ENCODE measurements around the gene TMEM182. TPM values are rescaled to one million over a fixed set of nuclear protein-coding genes. Genes with fewer than 3 reads are reported as not detected.

TMEM182 gene
- total RNA-seq, 1 experiment from 2014 or later: 26.5 TPM

- H3K27ac ChIP-seq (ENCODE audit: low read length): no peak overlapping the region
- H2AFZ ChIP-seq (ENCODE audit: low read length): no peak overlapping the region
- no peaks in the 10 kb centered on the region; the same call in 1 of the 2 replicates for H3K36me3 ChIP-seq (ENCODE audit: insufficient read depth, low read length)
- H3K27me3 ChIP-seq (ENCODE audit: low read length): no peaks in the 10 kb centered on the region
- no peak overlapping the region for H3K4me3 ChIP-seq (ENCODE audit: low read length)
- no peak for DNase-seq
- no peaks in the 10 kb centered on the region for H3K9me3 ChIP-seq (ENCODE audit: low read length)
- no peak overlapping the region for H3K9ac ChIP-seq (ENCODE audit: low read length)
- no peaks in the 10 kb centered on the region for H3K4me1 ChIP-seq (ENCODE audit: low read length)
- no peaks in the 10 kb centered on the region for H3K9me2 ChIP-seq (replicated peaks; ENCODE audit: insufficient read depth, low read length)
- no peaks in the 10 kb centered on the region for H3K79me2 ChIP-seq (ENCODE audit: low read length)
- no peak overlapping the region for H3K4me2 ChIP-seq (ENCODE audit: low read depth, low read length, poor library complexity, severe bottlenecking)
- H4K20me1 ChIP-seq (ENCODE audit: insufficient read depth, low read depth, low read length): no peaks in the 10 kb centered on the region
Measured at GRCh38 chr2:102773149-102773705, 11.4 kb downstream of the TMEM182 start.

- Histone ChIP-seq H3K27ac (ENCODE audit: low read length) (no peak overlapping the region), H3K27me3 (ENCODE audit: low read length) (no peaks in the 10 kb centered on the region), H3K4me1 (ENCODE audit: low read length) (no peaks in the 10 kb centered on the region), H3K9me2 (replicated peaks; ENCODE audit: insufficient read depth, low read length) (no peaks in the 10 kb centered on the region), H3K4me2 (ENCODE audit: low read depth, low read length, poor library complexity, severe bottlenecking) (no peak overlapping the region), H4K20me1 (ENCODE audit: insufficient read depth, low read depth, low read length) (no peaks in the 10 kb centered on the region), H2AFZ (ENCODE audit: low read length) (no peak overlapping the region), H3K9me3 (ENCODE audit: low read length) (no peaks in the 10 kb centered on the region), H3K36me3 (ENCODE audit: insufficient read depth, low read length) (no peaks in the 10 kb centered on the region; the same call in 1 of the 2 replicates), H3K4me3 (ENCODE audit: low read length) (no peak overlapping the region), H3K9ac (ENCODE audit: low read length) (no peak overlapping the region), H3K79me2 (ENCODE audit: low read length) (peaks cover 8% of the 10 kb centered on the region)
- no peak for DNase-seq
Measured at GRCh38 chr2:102778260-102778659, 16.4 kb downstream of the TMEM182 start.

- Histone ChIP-seq H3K4me2 (ENCODE audit: low read depth, low read length, poor library complexity, severe bottlenecking) (no peak overlapping the region), H4K20me1 (ENCODE audit: insufficient read depth, low read depth, low read length) (no peaks in the 10 kb centered on the region), H2AFZ (ENCODE audit: low read length) (no peak overlapping the region), H3K27me3 (ENCODE audit: low read length) (no peaks in the 10 kb centered on the region), H3K9me3 (ENCODE audit: low read length) (no peaks in the 10 kb centered on the region), H3K4me1 (ENCODE audit: low read length) (no peaks in the 10 kb centered on the region), H3K9ac (ENCODE audit: low read length) (no peak overlapping the region), H3K4me3 (ENCODE audit: low read length) (no peak overlapping the region), H3K36me3 (ENCODE audit: insufficient read depth, low read length) (no peaks in the 10 kb centered on the region; the same call in 1 of the 2 replicates), H3K9me2 (replicated peaks; ENCODE audit: insufficient read depth, low read length) (no peaks in the 10 kb centered on the region), H3K79me2 (ENCODE audit: low read length) (peaks cover 8% of the 10 kb centered on the region), H3K27ac (ENCODE audit: low read length) (no peak overlapping the region)
- no peak for DNase-seq
Measured at GRCh38 chr2:102780467-102780866, 18.6 kb downstream of the TMEM182 start.

- Histone ChIP-seq H3K9ac (ENCODE audit: low read length) (no peak overlapping the region), H3K36me3 (ENCODE audit: insufficient read depth, low read length) (no peaks in the 10 kb centered on the region; the same call in 1 of the 2 replicates), H3K27me3 (ENCODE audit: low read length) (no peaks in the 10 kb centered on the region), H3K27ac (ENCODE audit: low read length) (no peak overlapping the region), H3K9me3 (ENCODE audit: low read length) (no peaks in the 10 kb centered on the region), H3K4me2 (ENCODE audit: low read depth, low read length, poor library complexity, severe bottlenecking) (no peak overlapping the region), H3K9me2 (replicated peaks; ENCODE audit: insufficient read depth, low read length) (no peaks in the 10 kb centered on the region), H3K79me2 (ENCODE audit: low read length) (peaks cover 8% of the 10 kb centered on the region), H2AFZ (ENCODE audit: low read length) (no peak overlapping the region), H4K20me1 (ENCODE audit: insufficient read depth, low read depth, low read length) (no peaks in the 10 kb centered on the region), H3K4me1 (ENCODE audit: low read length) (no peaks in the 10 kb centered on the region), H3K4me3 (ENCODE audit: low read length) (no peak overlapping the region)
- no peak for DNase-seq
Measured at GRCh38 chr2:102782187-102782586, 20.4 kb downstream of the TMEM182 start.

- H3K79me2 ChIP-seq (ENCODE audit: low read length): peaks cover 8% of the 10 kb centered on the region
- no peaks in the 10 kb centered on the region; the same call in 1 of the 2 replicates for H3K36me3 ChIP-seq (ENCODE audit: insufficient read depth, low read length)
- H3K9me2 ChIP-seq (replicated peaks; ENCODE audit: insufficient read depth, low read length): no peaks in the 10 kb centered on the region
- H3K4me1 ChIP-seq (ENCODE audit: low read length): no peaks in the 10 kb centered on the region
- H3K9me3 ChIP-seq (ENCODE audit: low read length): no peaks in the 10 kb centered on the region
- H3K4me2 ChIP-seq (ENCODE audit: low read depth, low read length, poor library complexity, severe bottlenecking): no peak overlapping the region
- H2AFZ ChIP-seq (ENCODE audit: low read length): no peak overlapping the region
- no peak overlapping the region for H3K27ac ChIP-seq (ENCODE audit: low read length)
- H3K9ac ChIP-seq (ENCODE audit: low read length): no peak overlapping the region
- no peaks in the 10 kb centered on the region for H4K20me1 ChIP-seq (ENCODE audit: insufficient read depth, low read depth, low read length)
- H3K27me3 ChIP-seq (ENCODE audit: low read length): no peaks in the 10 kb centered on the region
- no peak overlapping the region for H3K4me3 ChIP-seq (ENCODE audit: low read length)
- no peak for DNase-seq
Measured at GRCh38 chr2:102782933-102783332, 21.1 kb downstream of the TMEM182 start.

GRCh38 chr2:102783506-102784183 lies 21.8 kb downstream of the TMEM182 start:
- Histone ChIP-seq H3K27ac (ENCODE audit: low read length) (no peak overlapping the region), H3K27me3 (ENCODE audit: low read length) (no peaks in the 10 kb centered on the region), H3K4me1 (ENCODE audit: low read length) (no peaks in the 10 kb centered on the region), H3K4me2 (ENCODE audit: low read depth, low read length, poor library complexity, severe bottlenecking) (no peak overlapping the region), H2AFZ (ENCODE audit: low read length) (no peak overlapping the region), H3K36me3 (ENCODE audit: insufficient read depth, low read length) (no peaks in the 10 kb centered on the region), H4K20me1 (ENCODE audit: insufficient read depth, low read depth, low read length) (no peaks in the 10 kb centered on the region), H3K9me2 (replicated peaks; ENCODE audit: insufficient read depth, low read length) (no peaks in the 10 kb centered on the region), H3K4me3 (ENCODE audit: low read length) (no peak overlapping the region), H3K79me2 (ENCODE audit: low read length) (peaks cover 8% of the 10 kb centered on the region), H3K9me3 (ENCODE audit: low read length) (no peaks in the 10 kb centered on the region), H3K9ac (ENCODE audit: low read length) (no peak overlapping the region)
- DNase-seq: no peak

- no peak for DNase-seq
- H3K36me3 ChIP-seq (ENCODE audit: insufficient read depth, low read length): no peaks in the 10 kb centered on the region
- no peak overlapping the region for H3K9ac ChIP-seq (ENCODE audit: low read length)
- no peaks in the 10 kb centered on the region for H3K27me3 ChIP-seq (ENCODE audit: low read length)
- H3K9me3 ChIP-seq (ENCODE audit: low read length): no peaks in the 10 kb centered on the region
- no peak overlapping the region for H3K4me2 ChIP-seq (ENCODE audit: low read depth, low read length, poor library complexity, severe bottlenecking)
- peaks cover 5% of the 10 kb centered on the region for H3K4me1 ChIP-seq (ENCODE audit: low read length)
- no peak overlapping the region for H3K27ac ChIP-seq (ENCODE audit: low read length)
- peaks cover 8% of the 10 kb centered on the region for H3K79me2 ChIP-seq (ENCODE audit: low read length)
- H2AFZ ChIP-seq (ENCODE audit: low read length): no peak overlapping the region
- no peak overlapping the region for H3K4me3 ChIP-seq (ENCODE audit: low read length)
- H3K9me2 ChIP-seq (replicated peaks; ENCODE audit: insufficient read depth, low read length): no peaks in the 10 kb centered on the region
- no peaks in the 10 kb centered on the region for H4K20me1 ChIP-seq (ENCODE audit: insufficient read depth, low read depth, low read length)
Measured at GRCh38 chr2:102784940-102785339, 23.1 kb downstream of the TMEM182 start.

- no peaks in the 10 kb centered on the region for H4K20me1 ChIP-seq (ENCODE audit: insufficient read depth, low read depth, low read length)
- no peak for DNase-seq
- H3K4me1 ChIP-seq (ENCODE audit: low read length): peaks cover 9% of the 10 kb centered on the region
Measured at GRCh38 chr2:102788216-102788884, 26.5 kb downstream of the TMEM182 start.

More at GRCh38 chr2:102788216-102788884, 26.5 kb downstream of the TMEM182 start:
- Histone ChIP-seq H3K4me2 (ENCODE audit: low read depth, low read length, poor library complexity, severe bottlenecking) (no peak overlapping the region), H3K27ac (ENCODE audit: low read length) (no peak overlapping the region), H3K9me2 (replicated peaks; ENCODE audit: insufficient read depth, low read length) (no peaks in the 10 kb centered on the region), H3K36me3 (ENCODE audit: insufficient read depth, low read length) (no peaks in the 10 kb centered on the region), H3K9ac (ENCODE audit: low read length) (no peak overlapping the region), H3K79me2 (ENCODE audit: low read length) (no peaks in the 10 kb centered on the region), H2AFZ (ENCODE audit: low read length) (no peak overlapping the region), H3K9me3 (ENCODE audit: low read length) (no peaks in the 10 kb centered on the region), H3K4me3 (ENCODE audit: low read length) (no peak overlapping the region), H3K27me3 (ENCODE audit: low read length) (no peaks in the 10 kb centered on the region)

All from Karpas-422 (cell line).